Measurements from ENCODE around the gene HLA-E.
"Not testable (repeated sequence)": the region's sequence is repeated elsewhere in the genome, so short reads cannot be mapped to it uniquely, and the experiment has no call there.

HLA-E gene

DNA sequence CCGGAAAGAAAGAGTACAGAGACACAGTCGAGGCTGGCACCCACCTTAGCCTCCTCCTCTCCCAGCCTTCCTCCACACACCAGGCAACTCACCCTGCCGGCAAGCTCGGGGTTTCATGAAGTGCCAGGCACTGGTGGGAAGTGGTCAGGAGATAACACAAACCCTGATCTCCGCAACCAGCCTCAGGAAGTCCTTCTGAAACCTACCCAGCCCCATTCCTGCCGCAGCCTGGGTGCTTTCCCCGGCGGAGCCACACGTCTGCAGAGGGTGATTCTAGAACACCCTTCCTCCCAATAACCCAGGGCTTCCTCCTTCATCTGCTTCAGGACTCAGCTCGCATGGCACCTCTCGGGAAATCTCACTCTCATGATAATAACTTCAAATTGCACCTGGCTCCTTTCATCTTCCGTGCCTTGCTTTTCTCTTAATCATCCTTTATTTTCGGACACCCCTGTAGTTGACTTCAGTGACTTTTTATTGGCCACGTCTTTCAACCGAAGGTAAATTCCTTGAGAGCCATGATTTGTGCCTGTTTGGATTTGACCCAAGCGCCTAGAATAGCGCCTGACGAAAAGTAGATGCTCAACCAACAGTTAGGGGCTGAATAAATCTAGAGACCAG, 8.7 kb upstream of the HLA-E start:
- no peak for DNase-seq

DNA sequence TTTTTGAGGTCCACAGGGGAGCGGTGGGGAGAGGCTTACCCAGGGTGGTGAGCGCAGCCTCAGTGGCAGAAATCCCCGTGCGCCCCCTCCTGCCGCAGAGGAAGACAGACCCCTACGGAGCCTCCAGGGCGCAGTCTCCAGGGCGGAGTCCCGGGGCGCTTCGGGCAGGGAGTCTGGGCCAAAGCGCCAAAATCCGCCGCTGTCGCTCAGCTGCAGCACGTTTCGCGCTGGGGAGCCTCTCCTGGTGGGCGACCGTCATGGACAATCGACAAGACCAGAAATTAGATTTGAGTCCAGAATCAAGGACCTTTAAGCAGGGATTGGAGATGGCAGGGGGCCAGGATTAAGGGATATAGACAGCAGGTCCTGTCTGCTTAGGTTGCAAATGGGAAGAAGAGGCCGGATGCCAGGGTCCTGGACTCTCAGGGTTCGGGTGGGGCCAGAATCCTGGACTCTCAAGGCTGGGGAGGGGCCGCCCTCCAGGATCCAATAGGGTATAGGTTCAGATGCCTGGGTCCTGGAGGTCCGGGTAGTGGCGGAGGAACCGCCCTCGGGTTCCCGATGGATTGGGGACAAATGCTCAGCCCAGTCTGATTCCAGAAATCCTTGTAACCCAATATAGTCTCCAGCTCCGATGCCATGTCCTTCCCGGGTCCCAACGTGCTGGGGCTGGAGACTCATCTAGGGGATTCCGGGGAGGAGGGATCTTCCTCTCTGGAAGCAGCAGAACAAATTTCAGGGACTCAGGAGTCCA, 7.9 kb upstream of the HLA-E start:
- DNase-seq = no peak

DNA sequence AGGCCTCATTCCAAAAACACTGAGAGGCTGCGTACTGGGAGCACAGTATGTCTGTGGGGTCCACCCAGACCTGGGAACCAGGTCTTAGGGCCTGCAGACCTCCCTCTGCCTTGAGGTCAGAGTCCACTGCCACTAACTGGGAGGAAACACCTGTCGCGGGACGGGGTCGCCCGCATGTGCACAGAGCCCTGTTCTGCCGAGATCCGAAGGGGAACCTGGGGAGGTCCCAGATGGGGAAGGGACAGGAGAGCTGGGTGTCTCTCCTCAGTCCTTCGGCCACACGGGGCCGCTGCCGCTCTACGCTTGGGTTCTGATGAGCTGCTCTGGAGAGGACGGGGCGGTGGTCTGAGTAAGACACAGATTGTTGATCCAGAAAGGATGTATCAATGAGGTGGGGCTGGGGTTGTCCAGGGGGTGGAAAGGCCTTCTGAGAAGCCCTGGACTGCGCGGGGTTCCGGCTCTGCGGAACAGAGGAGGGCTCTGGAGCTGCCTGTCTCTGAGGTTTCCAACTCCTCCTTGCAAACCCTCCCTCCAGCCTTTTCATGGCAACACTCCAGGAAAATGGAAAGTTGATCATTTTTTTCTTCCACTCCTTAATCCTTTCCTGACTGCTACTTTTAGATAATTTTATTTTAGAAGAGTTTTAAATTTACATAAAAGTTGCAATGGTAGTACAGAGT, 7.2 kb upstream of the HLA-E start:
- peak in 36 of 58 donors; percentile 9 to 71 (median 28) for DNase-seq

DNA sequence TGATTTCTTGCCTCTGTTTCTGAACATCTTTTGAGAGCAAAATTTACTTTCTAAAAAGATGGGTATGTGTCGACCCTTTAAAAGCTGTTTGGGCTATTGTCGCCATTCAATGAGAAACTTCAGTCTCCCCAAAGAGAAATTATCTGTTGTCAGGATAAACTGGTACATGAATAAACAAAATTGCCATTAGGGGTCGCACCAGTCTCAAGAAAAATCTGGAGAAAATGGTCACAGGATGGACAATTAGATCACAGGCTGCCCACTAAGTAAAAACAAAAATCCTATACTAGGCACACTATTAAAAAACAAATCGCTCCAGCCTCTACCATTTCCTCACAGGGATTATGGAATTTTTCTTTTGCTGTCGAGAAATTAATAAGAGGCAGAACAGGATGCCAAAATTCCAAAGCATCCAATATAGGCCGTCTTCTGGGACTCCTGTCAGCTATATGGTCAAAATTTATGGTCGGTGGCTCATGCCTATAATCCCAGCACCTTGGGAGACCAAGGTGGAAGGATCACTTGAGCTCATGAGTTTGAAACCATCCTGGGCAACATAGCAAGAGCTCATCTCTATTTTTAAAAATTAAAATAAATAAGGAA, 5.5 kb upstream of the HLA-E start:
- peak in 7 of 58 donors; percentile 4 to 64 (median 17) for DNase-seq

DNA sequence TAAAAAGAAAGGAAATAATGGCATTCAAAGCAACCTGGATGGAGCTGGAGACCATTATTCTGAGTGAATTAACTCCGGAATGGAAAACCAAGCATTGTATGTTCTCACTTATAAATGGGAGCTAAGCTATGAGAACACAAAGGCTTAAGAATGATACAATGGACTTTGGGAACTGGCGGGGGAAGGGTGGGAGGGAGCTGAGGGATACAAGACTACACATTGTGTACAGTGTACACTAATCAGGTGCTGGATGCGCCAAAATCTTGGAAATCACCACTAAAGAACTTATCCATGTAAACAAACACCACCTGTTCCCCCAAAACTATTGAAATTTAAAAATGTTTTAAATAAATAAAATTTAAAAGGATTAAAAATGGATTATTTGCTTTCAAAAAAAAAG, 4.1 kb upstream of the HLA-E start:
- DNase-seq = no peak

DNA sequence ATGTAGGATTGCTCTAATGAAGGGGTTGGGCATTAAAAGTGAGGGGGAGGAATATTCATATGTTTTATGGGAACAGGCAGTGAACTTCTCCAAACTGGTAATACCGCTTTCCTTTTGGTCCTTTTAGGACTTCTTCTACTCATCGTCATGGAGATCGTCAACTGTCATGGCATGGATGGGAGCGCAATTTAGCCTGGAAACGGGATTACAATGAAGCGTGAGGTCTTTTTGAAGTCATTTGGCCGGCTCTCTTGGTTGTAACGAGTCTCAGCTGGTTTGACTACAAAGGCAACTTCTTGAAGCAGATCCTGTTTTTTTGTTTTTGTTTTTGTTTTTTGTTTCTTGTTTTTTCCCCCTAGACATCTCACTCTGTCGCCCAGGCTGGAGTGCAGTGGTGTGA, 1.4 kb upstream of the HLA-E start:
- no peak for DNase-seq

DNA sequence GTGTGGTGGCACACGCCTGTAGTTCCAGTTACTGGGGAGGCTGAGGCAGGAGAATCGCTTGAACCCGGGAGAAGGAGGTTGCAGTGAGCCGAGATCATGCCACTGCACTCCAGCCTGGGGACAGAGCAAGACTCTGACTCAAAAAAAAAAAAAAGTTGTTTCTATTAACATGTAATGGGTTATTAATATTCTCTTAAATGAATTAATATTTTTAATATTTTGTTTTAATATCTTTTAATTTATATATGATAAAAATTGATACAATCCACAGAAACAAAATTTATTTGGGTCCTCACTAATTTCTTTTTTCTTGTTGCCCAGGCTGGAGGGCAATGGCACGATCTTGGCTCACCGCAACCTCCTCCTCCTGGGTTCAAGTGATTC, 620 bp upstream of the HLA-E start:
- DNase-seq = not testable (repeated sequence)

DNA sequence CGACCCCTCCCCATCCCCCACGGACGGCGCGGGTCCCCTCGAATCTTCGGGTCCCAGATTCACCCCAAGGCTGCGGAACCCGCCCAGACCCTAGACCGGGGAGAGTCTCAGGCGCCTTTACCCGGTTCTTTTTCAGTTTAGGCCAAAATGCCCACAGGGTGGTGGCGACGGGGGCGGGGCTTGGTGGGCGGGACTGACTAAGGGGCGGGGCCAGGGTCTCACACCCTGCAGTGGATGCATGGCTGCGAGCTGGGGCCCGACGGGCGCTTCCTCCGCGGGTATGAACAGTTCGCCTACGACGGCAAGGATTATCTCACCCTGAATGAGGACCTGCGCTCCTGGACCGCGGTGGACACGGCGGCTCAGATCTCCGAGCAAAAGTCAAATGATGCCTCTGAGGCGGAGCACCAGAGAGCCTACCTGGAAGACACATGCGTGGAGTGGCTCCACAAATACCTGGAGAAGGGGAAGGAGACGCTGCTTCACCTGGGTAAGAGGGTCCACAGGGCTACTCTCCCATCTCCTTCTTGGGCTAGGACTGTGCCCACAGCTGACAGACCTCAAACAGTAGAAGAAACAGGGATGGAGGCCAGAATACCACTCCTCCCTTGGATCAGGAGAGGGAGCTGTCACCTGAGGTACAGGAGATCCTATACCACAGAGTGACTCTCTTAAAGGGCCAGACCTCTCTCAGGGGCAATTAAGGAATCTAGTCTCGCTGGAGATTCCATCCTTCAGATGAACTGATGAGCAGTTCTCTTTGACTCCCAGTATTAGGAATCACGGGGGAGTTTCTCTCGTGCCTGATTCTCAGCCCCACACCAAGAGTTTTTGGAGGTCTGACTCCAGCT, 942 bp downstream of the HLA-E start:
- peak in 8 of 58 donors; percentile 10 to 35 (median 20) for DNase-seq

DNA sequence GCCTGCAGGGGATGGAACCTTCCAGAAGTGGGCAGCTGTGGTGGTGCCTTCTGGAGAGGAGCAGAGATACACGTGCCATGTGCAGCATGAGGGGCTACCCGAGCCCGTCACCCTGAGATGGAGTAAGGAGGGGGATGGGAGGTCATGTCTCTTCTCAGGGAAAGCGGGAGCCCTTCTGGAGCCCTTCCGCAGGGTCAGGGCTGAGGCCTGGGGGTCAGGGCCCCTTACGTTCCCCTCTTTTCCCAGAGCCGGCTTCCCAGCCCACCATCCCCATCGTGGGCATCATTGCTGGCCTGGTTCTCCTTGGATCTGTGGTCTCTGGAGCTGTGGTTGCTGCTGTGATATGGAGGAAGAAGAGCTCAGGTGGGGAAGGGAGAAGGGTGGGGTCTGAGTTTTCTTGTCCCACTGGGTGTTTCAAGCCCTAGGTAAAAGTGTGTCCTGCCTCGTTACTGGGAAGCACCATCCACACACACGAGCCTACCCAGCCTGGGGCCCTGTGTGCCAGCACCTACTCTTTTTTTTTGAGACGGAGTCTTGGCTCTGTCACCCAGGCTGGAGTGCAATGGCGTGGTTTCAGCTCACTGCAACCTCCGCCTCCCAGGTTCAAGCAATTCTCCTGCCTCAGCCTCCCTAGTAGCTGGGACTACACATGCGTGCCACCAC, 2.1 kb downstream of the HLA-E start:
- DNase-seq = not testable (repeated sequence)

DNA sequence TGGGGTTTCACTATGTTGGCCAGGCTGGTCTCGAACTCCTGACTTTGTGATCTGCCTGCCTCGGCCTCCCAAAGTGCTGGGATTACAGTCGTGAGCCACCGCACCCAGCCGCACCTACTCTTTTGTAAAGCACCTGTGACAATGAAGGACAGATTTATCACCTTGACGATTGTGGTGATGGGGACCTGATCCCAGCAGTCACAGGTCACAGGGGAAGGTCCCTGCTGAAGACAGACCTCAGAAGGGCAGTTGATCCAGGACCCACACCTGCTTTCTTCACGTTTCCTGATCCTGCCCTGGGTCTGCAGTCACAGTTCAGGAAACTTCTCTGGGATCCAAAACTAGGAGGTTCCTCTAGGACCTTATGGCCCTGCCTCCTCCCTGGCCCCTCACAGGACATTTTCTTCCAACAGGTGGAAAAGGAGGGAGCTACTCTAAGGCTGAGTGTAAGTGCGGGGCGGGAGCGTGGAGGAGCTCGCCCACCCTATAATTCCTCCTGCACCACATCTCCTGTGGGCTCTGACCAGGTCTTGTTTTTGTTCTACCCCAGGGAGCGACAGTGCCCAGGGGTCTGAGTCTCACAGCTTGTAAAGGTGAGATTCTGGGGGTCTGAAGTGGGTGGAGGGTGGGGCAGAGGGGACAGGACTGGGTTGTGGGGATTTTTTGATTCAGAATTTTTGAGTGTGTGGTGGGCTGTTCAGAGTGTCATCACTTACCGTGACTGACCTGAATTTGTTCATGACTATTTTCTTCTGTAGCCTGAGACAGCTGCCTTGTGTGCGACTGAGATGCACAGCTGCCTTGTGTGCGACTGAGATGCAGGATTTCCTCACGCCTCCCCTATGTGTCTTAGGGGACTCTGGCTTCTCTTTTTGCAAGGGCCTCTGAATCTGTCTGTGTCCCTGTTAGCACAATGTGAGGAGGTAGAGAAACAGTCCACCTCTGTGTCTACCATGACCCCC, 3.0 kb downstream of the HLA-E start:
- DNase-seq = no peak

DNA sequence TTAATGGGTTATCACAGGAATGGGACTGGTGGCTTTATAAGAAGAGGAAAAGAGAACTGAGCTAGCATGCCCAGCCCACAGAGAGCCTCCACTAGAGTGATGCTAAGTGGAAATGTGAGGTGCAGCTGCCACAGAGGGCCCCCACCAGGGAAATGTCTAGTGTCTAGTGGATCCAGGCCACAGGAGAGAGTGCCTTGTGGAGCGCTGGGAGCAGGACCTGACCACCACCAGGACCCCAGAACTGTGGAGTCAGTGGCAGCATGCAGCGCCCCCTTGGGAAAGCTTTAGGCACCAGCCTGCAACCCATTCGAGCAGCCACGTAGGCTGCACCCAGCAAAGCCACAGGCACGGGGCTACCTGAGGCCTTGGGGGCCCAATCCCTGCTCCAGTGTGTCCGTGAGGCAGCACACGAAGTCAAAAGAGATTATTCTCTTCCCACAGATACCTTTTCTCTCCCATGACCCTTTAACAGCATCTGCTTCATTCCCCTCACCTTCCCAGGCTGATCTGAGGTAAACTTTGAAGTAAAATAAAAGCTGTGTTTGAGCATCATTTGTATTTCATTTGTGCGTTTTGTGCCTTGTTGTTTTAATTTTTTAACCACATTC, 4.4 kb downstream of the HLA-E start:
- no peak for DNase-seq

DNA sequence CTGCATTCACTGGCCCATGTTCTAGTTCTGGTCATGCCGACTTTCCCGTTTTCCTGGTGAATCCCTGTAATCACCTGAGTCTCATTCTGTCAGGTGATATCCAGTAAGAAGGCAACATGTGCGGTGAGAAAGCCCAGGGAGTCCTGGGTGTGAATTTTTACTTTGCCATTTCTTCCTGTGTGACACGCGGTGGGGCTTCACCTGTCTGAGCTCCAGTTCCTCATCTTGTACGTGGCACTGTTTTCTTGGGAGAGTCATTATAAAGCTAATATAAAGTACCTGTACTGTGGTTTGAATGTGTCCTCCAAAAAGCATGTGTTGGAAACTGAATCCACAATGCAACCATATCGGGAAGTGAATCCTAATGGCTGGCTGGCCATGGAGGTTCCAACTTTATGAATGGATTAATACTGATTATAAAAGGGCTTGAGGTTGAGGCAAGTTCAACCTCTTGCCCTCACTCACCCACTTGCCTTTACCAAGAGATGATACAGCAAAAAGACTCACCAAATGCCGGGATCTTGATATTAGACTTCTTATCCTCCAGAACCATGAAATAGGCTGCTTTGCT, 5.1 kb downstream of the HLA-E start:
- DNase-seq = no peak

DNA sequence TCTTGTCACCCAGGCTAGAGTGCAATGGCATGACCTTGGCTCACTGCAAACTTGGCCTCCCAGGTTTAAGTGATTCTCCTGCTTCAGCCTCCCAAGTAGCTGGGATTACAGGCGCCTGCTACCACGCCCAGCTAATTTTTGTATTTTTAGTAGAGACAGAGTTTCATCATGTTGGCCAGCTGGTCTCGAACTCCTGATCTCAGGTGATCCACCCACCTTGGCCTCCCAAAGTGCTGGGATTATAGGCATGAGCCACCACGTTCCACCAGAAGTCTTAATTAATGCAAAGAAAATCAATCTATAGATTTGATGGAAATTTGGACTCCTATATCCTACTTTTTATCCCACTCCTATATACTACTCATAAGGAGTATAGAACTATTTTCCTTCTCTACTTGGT, 5.8 kb downstream of the HLA-E start:
- not testable (repeated sequence) for DNase-seq

DNA sequence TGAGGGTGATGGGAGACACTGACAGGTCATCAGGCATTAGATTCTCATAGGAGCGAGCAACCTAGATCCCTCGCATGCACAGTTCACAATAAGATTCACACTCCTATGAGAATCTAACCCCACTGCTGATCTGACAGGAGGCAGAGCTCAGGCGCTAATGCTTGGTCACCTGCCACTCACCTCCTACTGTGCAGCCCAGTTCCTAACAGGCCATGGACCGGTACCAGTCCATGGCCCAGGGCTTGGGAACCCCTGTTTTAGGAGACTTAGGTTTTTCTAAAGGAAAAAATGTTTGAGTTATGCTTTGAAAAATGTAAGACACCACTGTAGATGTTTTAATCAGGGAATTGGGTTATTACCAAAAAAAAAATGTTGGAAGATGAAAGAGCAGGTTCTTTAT, 6.7 kb downstream of the HLA-E start:
- no peak for DNase-seq

DNA sequence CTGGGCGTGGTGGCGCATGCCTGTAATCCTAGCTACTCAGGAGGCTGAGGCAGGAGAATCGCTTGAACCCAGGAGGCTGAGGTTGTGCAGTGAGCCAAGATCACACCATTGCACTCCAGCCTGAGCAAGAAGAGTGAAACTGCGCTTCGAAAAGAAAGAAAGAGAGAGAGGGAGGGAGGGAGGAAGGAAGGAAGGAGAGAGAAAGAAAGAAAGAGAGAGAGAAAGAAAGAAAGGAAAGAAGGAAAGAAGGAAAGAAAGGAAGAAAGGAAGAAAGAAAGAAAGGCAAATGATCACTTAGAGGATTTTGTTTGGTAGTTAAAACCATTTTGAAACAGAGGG, 7.9 kb downstream of the HLA-E start:
- not testable (repeated sequence) for DNase-seq

DNA sequence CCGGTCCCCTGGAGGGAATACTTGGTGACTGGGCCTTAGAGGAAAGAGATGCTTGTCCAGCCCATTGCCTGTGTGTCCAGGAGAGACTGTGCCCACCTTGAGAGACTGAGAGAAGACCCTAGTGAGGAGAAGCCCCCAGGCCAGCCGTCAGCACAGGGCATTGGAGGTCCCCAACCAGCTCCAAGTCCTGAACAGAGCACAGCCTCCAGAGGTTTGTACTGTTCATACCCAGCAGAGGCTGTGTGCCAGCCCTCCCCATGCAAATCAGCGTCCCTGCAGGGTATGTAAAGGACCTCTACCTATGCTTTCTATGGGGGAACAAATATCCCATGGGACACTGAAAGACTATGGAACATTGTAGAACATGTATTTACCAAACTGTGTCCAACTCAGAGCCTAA, 8.4 kb downstream of the HLA-E start:
- no peak for DNase-seq

DNA sequence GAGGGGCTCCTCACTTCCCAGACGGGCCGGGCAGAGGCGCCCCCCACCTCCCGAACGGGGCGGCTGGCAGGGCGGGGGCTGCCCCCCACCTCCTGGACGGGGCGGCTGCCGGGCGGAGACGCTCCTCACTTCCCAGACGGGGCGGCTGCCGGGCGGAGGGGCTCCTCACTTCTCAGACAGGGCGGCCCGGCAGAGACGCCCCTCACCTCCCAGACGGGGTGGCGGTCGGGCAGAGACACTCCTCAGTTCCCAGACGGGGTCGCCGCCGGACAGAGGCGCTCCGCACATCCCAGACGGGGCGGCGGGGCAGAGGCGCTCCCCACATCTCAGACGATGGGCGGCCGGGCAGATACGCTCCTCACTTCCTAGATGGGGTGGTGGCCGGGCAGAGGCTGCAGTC, 9.4 kb downstream of the HLA-E start:
- DNase-seq = not testable (repeated sequence)

Measured in anterior cingulate cortex (tissue), 58 donors.